Measurements from ENCODE around the gene VPS35L. TPM values are rescaled to one million over a fixed set of nuclear protein-coding genes. Genes with fewer than 3 reads are reported as not detected.
A peak's percentile ranks its signal among the peaks of the same experiment; 100 is the strongest.

Gene VPS35L
- total RNA-seq, 1 donor from 2014 or later = 30.1 TPM

DNA sequence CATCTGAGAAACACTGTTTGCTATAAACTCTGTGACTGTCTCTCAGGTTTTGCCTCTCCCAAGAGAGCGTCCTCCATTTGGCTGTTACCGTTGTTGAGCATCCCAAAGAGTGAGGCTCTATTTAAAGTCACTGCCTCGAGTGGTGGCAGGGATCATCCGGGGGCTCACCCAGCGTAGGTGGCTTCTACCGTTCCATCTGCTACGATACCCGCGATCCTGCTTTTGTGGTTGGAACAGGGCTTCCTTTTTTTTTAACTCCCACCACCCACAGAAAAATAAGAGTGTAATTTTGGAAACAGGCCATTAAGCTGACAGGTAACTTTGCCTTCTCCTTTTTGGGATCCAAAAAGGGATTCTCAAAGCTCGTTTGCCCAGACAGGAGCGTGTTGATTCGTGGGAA lies 126.1 kb downstream of the VPS35L start:
- no peak for DNase-seq (ENCODE audit: low spot score)
- intact Hi-C loops (cut with DNase I) = no loop called here

DNA sequence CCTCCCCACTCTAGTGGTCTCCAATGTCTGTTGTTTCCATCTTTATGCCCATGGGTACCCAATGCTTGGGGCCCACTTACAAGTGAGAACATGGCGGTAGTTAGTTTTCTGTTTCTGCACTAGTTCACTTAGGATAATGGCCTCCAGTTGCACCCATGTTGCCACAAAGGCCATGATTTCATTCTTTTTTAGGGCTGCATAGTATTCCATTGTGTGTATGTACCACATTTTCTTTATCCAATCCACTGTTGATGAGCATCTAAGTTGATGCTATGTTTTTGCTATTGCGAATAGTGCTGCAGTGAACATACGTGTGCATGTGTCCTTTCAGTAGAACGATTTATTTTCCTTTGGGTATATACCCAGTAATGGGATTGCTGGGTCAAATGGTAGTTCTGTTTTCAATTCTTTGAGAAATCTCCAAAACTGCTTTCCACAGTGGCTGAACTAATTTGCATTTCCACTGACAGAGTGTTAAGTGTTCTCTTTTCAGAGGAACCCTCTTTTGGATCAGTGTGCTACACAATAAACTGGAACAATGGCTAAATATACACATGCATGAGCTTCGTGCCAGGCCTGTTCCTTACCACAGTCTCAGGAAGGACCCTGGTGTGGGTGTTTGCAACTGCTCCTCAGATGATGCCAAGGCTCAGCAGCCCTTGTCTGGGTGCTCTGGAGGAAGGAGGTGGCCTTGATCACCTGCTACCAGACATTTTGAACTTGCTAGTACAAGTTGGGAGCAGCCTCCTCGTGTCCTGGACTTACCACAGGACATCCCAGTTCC lies 128.1 kb downstream of the VPS35L start:
- no peak for DNase-seq (ENCODE audit: low spot score)
- intact Hi-C loops (cut with DNase I) = no loop called here

DNA sequence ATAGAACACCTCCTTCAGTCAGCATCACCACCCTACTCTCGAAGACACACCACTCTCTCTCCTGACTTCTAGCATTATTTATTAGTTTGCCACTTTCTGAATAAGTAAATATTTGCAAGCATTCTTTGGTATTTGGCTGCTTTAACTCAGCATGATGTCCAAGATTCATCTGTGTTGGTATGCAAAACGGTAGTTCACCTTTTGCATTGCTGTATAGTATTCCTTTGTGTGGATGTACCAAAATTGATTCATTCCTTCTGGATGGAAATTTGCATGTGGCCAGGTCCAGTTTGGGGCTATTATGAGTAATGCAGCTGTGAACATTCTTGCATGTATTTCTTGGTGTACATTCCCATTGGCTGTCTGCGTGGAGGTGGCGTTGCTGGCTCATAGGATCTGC lies 129.7 kb downstream of the VPS35L start:
- DNase-seq (ENCODE audit: low spot score) = no peak
- intact Hi-C loops (cut with DNase I) = no loop called here

GRCh38 chr16:19687279-19687678 lies 131.8 kb downstream of the VPS35L start:
- no peak for DNase-seq (ENCODE audit: low spot score)
- intact Hi-C loops (cut with DNase I) = no loop called here

DNA sequence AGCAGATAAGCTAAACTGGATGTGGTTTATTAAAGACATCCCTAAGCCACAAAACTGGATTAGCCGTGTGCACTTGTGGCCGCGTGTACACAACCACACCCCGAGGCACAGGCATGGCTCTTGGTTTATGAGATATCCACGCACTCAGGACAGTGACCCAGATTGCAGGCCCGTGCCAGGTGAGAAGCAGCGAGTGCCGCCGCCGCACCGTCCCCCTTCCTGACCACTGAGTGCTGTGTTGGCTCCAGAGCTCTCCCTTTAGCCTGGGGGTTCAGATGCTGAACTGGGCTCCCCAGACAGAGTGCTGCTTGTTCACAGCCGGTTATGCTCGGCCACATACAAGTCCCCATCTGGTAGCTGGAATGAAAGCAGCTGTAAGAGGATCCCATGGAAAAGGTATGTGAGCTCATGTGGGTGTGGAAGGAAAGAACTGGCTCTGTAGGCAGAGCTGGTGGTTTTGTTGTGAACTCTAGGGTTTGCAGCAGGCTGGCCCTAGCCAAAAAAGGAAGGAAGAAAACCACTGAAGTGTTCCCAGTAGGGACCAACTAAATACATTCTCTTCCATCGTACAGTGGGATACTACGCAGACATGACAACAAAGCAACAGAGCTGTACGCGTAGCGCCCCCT lies 133.0 kb downstream of the VPS35L start:
- intact Hi-C loops (cut with DNase I) = no loop called here
- DNase-seq (ENCODE audit: low spot score) = no peak

- intact Hi-C loops (cut with DNase I) = no loop called here
- DNase-seq (ENCODE audit: low spot score) = no peak
These were observed 133.8 kb downstream of the VPS35L start for GRCh38 chr16:19689342-19689741.

- no peak for DNase-seq (ENCODE audit: low spot score)
- intact Hi-C loops (cut with DNase I) = loop anchor here (10.0 kb wide), 1 partner anchor 85 kb away; no protein-coding TSS in a partner anchor
These were observed 134.7 kb downstream of the VPS35L start for GRCh38 chr16:19690196-19690595.

DNA sequence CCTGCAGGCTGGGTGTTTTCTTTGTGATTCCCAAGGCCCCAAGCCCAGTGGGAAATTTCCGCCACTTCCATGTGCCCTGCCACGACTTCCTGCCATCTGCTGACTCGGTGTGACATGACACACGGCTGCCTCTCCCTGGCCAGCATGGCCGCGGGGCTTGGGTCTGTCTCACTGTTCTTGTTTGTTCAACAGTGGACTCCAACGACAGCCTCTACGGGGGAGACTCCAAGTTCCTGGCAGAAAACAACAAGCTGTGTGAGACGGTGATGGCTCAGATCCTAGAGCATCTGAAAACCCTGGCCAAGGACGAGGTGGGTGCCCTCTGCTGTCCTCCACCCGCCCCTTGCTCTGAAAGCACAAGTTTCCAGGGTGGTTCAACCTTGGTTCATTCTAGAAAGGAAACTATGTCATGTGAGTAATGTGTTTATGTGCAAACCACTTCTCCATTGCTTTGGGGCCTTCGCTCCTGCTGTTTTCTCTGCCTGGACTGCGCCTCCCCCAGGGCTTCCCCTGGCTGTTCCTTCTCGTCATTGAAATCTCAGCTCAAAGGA lies 135.7 kb downstream of the VPS35L start:
- no peak for DNase-seq (ENCODE audit: low spot score)
- intact Hi-C loops (cut with DNase I) = loop anchor here (10.0 kb wide), 1 partner anchor 86 kb away; no protein-coding TSS in a partner anchor

DNA sequence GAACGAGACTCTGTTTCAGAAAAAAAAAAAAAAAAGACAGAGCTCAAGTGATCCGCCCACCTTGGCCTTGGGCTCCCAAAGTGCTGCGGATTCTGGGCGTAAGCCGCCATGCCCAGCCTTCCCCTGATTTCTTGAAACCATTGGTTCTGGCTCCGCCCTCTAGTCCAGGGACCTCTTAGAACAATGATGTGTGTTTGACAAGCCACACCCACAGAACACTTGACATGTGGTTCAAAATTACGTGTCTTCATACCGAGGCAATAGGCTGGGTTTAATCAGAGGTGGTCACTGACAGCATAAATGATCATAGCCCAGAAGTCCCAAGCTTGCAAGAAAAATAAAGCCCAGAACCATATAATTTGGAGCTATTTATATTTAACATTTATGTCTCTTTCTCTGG lies 139.5 kb downstream of the VPS35L start:
- DNase-seq (ENCODE audit: low spot score) = no peak
- intact Hi-C loops (cut with DNase I) = loop anchor here (10.0 kb wide), 1 partner anchor 90 kb away; no protein-coding TSS in a partner anchor

DNA sequence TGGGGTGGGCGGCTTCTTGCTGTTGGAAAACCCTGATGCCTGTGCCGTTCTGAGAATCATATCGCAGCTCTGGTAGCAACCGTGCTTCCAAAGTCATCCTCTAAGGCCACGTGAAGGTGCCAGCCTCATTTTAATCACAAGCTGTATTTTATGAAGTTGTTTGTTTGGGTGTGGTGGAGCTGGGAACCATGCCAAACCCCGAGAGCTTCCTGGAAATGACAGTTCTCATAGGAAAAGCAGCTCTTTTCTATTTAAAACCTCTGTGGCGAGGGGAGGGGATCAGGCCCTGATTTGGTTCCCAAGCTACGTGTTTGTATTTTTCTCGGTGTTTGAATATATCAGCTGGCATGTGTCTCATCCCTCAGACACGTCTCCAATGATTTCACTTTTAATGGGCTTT lies 140.8 kb downstream of the VPS35L start:
- DNase-seq (ENCODE audit: low spot score) = peak; percentile 85
- intact Hi-C loops (cut with DNase I) = loop anchor here (2.0 to 10.0 kb wide), 2 partner anchors 92 to 188 kb away; partner anchors contain the start of gene GPRC5B

DNA sequence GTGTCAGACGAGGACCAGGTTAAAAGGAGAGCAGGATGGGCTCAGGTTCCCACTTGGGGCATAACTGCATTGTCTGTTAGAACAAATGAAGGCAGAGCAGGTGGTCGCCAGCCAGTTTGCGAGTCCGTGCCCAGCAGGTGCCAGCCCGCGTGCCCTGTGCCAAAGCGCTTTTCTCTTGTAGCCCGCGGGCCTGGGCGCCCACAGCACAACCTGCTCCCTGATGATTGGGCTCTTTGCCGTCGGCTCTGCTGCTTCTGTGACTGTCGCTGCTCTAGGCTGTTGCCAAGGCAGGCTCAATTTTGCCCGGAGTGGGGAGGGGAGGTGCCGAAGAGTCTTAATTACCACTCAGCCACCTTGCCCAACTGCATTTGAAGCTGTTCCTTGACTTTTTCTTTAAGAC lies 141.5 kb downstream of the VPS35L start:
- no peak for DNase-seq (ENCODE audit: low spot score)
- intact Hi-C loops (cut with DNase I) = loop anchor here (2.0 to 10.0 kb wide), 2 partner anchors 92 to 188 kb away; partner anchors contain the start of gene GPRC5B

DNA sequence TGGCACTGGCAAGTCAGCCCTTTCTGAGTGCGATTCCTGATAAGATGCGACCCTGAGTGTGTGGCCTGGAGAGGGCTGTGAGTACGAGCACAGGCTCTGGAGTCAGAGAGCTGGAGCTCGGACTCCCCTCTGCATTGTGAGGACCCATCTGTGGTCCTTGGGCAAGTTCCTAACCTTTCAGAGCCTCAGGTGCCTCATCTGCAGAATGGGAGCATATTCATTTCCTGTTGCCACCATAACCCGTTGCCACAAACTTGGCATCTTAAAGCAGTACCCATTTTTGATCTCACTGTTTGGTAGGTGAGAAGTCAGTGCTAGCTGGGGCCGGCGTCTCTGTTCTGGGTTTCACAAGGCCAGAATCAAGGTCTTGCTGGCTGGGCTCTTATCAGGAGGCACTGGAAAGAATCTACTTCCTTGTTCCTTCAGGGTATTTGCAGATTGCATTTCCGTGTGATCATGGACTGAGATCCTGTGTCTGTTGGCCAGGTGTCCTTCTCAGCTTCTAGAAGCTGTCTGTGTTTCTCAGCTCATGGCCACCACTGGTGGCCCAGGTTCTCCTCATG lies 142.3 kb downstream of the VPS35L start:
- intact Hi-C loops (cut with DNase I) = loop anchor here (2.0 to 10.0 kb wide), 2 partner anchors 93 to 187 kb away; partner anchors contain the start of gene GPRC5B
- no peak for DNase-seq (ENCODE audit: low spot score)

DNA sequence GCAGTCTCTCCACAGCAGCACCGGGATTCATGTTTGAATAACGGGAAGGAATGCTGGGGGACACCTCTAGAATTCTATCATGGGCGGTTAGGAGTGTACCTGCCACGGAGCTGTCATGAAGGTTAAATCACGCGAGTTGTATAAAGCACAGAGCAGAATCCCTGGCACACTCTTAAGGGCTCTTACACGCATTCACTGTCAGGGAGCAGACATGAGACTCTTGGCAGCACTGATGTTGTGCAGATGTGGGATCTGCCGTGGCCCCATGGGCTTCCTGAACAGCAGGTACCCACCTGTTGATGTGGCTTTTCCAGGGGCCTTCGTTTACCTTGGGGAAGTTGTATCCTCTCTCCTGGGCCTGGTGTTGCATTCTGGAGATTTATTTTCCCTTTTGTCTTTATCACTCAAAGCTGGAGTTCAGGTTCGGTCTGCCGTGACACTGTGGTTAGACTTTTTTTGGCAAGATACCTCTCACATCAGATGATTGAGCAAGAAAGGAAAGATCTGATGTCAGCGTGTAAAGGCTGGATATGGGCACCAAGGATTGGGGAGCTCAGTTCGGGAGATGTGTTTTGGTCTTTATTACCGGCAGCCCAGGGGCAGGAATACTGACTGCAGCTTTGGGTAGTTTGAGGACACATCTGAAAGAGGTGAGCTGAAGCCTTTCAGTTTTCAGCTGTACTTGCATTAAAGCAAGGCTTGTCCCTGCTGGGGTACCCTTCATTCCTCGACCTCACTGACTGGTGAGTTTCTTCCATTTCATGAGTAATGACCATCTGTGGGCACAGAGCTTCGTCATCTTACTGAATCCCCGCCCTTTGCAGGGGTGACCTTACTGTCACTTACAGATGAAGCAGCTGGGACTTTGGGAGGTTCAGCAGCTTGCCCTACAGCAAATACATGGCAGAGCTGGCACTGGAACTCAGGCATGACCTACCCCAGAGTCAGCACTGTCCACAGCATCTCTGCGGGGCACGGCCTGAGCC lies 143.3 kb downstream of the VPS35L start:
- intact Hi-C loops (cut with DNase I) = loop anchor here (10.0 kb wide), 1 partner anchor 94 kb away; no protein-coding TSS in a partner anchor
- DNase-seq (ENCODE audit: low spot score) = no peak

- DNase-seq (ENCODE audit: low spot score) = no peak
- intact Hi-C loops (cut with DNase I) = loop anchor here (10.0 kb wide), 1 partner anchor 95 kb away; no protein-coding TSS in a partner anchor
These were observed 144.0 kb downstream of the VPS35L start for GRCh38 chr16:19699472-19699871.

DNA sequence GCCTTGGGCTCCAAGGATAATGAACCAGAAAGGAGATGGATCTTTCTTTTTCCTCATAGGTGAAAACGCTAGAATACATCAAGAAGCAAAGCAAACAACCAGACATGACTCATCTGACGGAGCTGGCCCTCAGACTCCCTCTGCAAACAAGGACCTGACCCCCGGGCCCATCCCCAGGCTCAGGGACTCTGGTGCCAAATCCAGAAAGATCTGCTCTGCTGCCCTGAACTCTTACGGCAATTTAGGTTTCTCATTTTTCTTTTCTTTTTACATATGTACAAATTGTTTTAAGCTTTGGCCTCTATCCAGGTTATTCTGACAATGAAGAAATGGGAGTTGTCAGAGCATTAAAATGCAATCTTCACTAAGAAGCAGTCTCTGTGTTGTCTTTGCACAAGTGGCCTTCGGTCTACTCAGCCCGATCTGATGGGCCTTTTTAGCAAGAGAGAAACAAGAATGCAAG lies 144.8 kb downstream of the VPS35L start:
- intact Hi-C loops (cut with DNase I) = no loop called here
- no peak for DNase-seq (ENCODE audit: low spot score)

DNA sequence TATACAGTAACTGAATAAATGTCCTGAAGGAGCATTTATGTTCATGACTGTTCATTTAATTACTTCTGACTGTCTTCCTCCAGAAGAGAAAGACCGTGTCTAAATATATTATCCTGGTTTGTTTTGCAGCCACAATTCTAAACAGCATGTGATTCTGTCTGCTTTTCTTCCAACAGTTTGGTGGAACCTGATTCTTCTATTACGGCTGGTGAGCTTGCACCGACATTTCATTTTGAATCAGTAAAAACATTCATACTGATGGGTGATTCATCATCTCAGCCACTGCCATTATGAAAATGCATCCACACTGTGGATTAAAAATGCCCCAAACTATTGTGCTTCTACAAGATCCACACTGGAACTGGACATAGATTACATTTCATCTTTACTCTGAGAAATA lies 145.6 kb downstream of the VPS35L start:
- intact Hi-C loops (cut with DNase I) = no loop called here
- DNase-seq (ENCODE audit: low spot score) = no peak

DNA sequence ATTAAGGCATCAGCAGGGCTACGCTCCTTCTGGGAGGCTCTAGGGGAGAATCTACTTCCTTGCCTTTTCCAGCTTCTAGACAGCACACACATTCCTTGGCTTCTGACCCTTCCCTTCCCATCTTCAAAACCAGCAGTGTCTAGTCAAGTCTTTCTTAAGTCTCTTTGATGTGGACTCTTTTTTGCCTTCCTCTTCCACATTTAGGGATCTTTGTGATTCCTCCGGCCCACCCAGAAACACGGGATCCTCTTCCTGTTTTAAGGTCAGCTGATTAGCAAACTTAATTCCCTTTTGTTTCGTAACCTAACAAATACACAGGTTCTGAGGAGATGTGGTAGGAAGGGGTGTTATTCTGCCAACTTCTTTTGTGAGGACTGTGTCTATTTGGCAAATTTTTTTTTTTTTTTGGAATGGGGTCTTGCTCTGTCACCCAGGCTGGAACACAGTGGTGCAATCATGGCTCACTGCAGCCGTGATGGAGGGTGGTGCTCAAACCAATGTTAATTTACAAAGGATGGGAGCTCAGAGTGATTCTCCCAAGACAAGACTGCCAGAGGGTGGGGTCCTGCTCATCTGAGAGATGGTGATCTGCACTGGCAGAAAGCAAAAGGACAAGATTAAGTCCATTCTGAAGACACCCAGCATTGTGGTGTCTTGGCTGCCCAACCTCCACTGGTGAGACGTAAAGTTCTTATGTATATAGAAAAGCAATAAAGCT lies 147.8 kb downstream of the VPS35L start:
- intact Hi-C loops (cut with DNase I) = no loop called here

More for the DNA sequence above, 147.8 kb downstream of the VPS35L start:
- DNase-seq (ENCODE audit: low spot score) = no peak

All from cardiac septum (tissue), 1 donor.